Stimulated activated CD4-positive, alpha-beta T cell treated with anti-CD3 and anti-CD28 coated beads, Interleukin-1b, Interleukin-23, amount 100 ng/mL, for 48 hours (primary cell): ENCODE results near the gene FAM171A1.
"Not testable (repeated sequence)": the region's sequence is repeated elsewhere in the genome, so short reads cannot be mapped to it uniquely, and the experiment has no call there.

Experiments
- DNase-seq: peaks from one replicate; pipeline ENCODE4 v3.0.0-alpha.2; 2020

Gene FAM171A1

GRCh38 chr10:15238555-15239335, 132.3 kb downstream of the FAM171A1 start:
- DNase-seq: no peak

GRCh38 chr10:15237351-15237750, 133.7 kb downstream of the FAM171A1 start:
- DNase-seq: no peak

GRCh38 chr10:15236340-15236739, 134.7 kb downstream of the FAM171A1 start:
- DNase-seq: no peak

DNA sequence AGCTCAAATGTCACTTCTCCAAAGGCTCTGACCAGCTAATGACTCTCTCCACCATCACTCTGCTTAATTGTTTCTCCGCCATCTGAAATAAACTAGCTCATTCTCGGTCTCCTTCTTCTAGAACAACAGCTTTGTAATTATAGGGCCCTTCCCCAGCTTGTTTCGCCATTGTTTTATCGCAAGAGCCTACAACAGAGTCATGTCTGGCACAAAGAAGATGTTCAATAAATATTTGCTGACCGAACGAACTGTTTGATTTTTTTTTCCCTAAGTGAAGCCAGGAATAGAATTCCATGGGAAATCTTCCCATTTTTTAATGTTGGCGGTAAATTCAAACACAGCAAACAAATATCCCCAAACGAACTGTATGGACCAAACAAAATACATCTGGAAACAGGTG, 138.8 kb downstream of the FAM171A1 start:
- DNase-seq: no peak

DNA sequence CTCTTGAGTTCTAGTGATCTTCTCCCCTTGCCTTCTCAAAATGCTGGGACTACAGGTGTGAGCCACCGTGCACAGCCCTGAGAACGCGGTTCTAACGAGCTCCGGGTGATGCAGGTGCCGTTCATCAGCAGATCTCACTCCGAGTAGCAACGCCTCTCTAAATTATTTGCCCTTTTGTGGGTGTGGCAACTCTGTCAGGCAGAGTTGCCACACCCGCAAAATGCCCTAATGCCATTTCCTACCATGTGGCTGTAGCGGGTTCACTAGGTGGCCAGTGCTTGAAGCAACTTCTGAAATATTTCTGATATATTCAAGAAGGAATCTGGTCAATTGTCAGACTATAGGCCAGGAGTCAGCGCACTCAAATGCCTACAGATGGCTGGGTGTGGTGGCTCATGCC, 139.7 kb downstream of the FAM171A1 start:
- DNase-seq: no peak

- DNase-seq: no peak
Observed at GRCh38 chr10:15230257-15230656, 140.8 kb downstream of the FAM171A1 start.

DNA sequence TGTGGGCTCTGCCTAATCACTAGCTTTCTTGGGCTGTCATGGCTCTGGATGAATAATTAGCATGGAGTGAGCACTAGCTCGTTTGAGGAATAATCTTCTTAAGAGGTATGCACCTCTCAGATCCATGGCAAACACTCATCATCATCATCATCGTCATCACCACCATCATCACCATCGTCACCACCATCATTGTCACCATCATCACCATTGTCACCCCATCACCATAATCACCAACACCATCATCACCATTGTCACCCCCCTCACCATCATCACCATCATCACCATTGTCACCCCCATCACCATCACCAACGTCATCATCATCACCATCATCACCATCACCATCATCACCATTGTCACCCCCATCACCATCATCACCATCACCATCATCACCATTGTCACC, 141.8 kb downstream of the FAM171A1 start:
- no peak for DNase-seq

GRCh38 chr10:15228426-15228825, 142.7 kb downstream of the FAM171A1 start:
- no peak for DNase-seq

DNA sequence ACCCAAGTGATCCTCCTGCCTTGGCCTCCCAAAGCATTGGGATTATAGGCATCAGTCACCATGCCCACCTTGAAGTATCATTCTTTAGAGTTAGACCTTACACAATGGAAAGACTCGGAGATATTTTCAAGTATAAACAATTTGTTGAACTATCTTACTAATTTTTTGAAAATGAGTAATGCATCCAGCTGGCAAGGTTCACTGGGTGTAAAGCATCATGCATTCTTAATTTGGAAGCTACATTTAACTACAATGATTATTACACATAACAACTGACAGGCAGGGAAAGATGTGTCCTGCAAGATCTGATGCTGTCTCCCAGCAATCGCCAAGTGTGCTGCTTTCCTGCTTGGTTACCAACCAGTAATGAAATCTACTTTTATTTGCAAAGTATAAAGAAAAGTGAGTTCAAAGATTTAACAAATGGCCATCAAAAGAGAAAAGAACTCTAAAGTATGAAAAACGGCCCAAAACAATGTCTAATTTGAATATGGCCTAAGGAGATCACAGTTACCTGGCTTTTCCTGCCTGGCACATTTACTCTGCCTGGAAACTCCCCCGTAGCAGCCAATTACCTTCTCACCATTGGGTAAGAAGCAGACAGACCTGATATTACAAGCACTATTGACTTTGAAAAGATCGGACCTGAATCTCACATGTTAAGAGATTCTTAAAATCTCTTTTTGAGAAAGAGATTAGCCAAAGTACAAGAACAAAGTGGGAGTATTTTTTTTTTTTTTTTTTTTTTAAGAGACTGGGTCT, 143.3 kb downstream of the FAM171A1 start:
- DNase-seq: no peak

DNA sequence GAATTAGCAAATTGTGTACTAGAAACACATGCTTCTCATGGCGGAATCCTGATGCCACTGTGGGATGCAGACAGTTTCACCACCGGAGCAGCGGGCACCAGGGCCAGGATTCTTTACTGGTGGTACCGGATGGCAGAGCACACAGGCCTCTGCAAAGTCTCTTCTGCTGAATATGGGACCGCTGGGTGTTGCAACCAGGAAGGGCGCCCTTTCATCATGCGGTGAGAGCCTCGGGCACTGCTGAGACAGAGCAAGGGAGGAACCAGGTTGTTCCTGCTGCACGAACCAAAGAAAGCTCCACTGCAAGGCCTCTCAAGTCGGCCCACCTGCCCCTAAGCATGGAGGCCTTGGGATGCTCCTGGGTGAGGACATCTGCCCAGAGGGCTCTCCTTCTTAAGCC, 145.6 kb downstream of the FAM171A1 start:
- DNase-seq: no peak

DNA sequence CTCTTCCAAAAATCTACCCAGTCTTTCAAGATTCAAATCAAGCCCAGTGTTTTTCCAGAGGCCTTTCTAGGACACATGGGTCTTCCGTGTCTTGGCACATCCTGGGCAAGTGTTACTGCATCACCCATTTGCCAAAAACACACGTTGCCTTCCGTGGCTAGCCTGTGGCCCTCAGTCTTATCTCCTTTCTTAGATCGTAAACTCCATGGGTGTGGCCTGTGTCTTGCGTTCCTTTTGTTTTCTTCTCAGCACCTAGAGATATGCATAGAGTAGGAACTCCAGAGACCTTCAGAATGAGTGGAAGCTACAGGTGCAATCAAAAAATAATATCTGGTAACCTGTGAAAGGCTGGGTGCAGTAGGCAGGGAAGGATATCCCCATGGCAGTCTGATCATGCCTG, 146.1 kb downstream of the FAM171A1 start:
- DNase-seq: no peak

DNA sequence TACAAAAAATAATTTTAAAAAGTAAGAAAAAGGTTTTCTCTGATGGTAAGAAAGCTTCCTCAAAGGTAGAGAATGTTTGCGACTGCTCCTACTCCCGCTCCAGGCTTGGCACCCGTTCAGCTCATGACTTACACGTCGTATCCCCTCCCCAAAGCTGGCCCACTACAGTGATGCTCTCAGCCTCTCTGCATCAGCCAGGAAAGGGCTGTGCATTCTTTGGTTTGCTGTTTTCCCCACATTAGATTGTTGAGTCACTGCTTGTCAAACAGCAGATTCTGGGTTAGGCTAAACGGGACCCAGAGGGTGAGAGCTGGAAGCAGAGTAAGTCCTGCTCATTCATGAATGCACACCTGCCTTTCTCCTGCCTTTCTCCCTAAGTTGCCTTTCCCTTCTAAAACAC, 147.9 kb downstream of the FAM171A1 start:
- DNase-seq: no peak

GRCh38 chr10:15222511-15222910, 148.6 kb downstream of the FAM171A1 start:
- no peak for DNase-seq

DNA sequence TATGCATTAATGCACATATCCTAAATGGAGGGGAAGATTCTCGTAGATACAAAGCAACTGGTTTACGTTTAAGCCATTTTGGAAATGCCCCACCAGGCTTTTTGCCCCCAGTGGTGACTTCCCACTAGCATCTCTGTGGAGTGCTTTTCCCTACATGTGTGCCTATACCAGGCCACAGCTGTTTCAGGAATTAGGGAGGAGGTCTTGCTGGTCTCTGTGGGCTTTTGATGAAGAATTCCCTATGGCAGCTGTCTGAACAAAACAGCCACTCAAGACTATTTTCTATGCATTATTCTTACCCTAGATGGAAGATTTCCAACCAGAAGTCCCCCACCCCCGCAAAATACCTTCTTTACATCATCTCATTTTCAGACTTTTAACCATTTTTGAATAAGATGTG, 150.6 kb downstream of the FAM171A1 start:
- DNase-seq: no peak

- no peak for DNase-seq
Observed at GRCh38 chr10:15216700-15217099, 154.4 kb downstream of the FAM171A1 start.

- no peak for DNase-seq
Observed at GRCh38 chr10:15214237-15214636, 156.9 kb downstream of the FAM171A1 start.

DNA sequence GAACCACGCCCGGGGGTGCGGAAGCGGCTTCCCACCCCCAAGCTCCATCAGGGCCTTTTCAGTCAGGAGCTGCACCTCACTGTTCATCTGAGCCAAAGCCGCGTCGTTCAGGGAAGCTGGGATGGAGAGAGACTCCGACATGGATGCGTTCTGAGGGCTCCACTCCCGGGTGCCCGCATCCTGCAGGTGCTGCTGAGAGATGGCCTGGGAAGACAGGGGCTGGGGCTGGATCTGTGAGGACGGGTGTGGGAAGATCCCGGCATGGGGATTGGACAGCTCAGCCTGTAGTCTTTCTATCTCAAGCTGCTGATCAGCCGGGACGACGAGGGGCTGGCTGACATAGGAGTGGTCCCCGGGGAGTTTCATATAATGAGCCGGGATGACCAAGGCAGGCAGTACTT, 157.6 kb downstream of the FAM171A1 start:
- no peak for DNase-seq

GRCh38 chr10:15211464-15211979, 159.6 kb downstream of the FAM171A1 start:
- peak; percentile 15 for DNase-seq

DNA sequence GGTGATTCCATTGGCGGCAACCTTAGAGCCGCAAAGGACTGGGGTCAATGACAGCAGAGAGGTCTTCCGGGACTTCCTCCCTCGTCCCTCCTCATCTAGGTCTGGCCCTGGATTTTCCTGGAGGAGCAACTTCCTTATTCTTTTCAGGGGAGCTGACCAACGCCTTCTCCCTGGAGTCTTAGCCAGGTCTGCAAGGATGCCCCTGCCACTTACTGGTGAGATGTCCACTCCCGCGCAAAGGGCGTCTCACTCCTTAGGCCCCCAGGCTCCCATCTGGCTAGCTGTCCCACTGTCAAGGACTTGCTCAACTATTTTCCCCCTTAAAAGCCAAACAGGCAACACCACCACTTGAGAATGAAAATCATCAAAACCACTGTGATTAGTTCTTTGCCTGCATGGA, 160.6 kb downstream of the FAM171A1 start:
- DNase-seq: no peak

DNA sequence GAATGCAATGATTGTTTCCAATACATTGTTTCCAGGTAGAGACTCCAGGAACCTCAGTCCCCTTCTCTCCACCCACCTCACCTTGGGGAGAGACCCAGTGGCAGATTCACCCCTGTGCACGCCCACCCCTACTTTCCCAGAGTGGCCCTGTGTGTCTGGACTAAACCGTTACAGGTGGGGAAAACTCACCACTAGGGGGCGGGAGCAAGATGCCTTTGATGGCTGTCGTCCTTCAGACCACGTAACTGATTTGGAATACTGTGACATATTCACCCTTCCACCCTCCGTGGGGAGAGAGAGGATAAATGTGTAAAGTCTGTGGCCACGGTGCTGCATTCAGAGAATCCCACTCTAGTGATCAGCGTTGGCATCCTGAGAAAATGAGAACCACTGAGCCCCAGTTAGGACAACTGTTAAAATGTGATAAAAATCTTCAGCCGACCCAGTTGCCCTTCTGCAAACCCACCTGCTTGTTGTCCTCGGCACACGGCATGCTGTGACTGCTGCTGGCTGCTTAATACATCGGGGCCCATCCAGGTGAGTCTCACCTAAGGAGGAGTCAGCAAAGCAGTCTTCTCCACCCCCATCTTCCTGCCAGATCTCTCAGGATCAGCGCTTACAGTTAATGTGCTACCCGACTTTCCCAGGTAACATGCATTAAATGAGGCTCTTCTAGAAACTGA, 161.1 kb downstream of the FAM171A1 start:
- DNase-seq: peak; percentile 78

DNA sequence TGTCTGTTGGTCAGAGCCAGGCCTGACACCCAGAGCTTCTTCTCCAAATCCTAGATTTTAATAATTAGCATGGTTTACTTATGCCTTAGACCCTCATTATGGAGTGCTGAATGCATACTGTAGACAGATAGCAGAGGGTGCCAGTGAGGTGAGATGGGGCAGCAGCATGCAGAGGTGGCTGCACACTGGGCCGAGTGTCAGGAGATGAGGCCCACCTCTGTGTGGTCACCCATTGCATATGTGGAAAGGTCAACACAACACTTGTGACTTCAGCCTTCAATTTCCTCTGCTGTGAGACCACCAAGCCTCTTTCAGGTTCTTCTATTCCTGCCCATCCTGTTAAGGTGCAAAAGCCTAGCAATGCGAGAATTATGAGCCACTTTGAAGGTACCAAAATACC, 162.9 kb downstream of the FAM171A1 start:
- no peak for DNase-seq

GRCh38 chr10:15207410-15207809, 163.7 kb downstream of the FAM171A1 start:
- DNase-seq: not testable (repeated sequence)

GRCh38 chr10:15202639-15203038, 168.4 kb downstream of the FAM171A1 start:
- no peak for DNase-seq

DNA sequence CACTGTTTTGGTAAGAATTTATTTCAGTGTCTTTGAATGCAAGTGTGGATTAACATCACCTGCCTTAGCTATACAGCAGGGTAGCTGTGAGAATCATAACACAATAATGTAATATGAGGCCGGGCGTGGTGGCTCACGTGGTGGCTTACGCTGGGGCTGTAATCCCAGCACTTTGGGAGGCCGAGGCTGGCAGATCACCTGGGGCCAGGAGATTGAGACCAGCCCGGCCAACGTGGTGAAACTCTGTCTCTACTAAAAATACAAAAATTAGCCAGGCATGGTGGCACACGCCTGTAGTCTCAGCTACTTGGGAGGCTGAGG, 168.8 kb downstream of the FAM171A1 start:
- DNase-seq: not testable (repeated sequence)
